Activated B cell treated with CpG ODN at 0.5 μM for 24 hours (primary cell): Measurements from ENCODE around the gene ZCCHC7. TPM values are rescaled to one million over a fixed set of nuclear protein-coding genes. Genes with fewer than 3 reads are reported as not detected.
"Not testable (repeated sequence)": the region's sequence is repeated elsewhere in the genome, so short reads cannot be mapped to it uniquely, and the experiment has no call there.

Experiments used
- ATAC-seq: fragments of 200-7000 bp; cut with Tn5 transposase; one replicate; pipeline ENCODE4 v1.10.0; 2021; ENCODE audit warnings: low read depth, mild to moderate bottlenecking, moderate library complexity
- CTCF ChIA-PET: fragments of 350-600 bp; sonication (Branson Sonifier 250); formaldehyde crosslinking; loops from one replicate; lab custom pipeline; 2021; ENCODE audit warnings: antibody characterized with exemption; lab: Charles Lee
- POLR2A ChIA-PET: fragments of 350-600 bp; sonication (Branson Sonifier 250); formaldehyde crosslinking; loops from one replicate; lab custom pipeline; 2021; ENCODE audit warnings: antibody characterized with exemption; lab: Charles Lee
- DNase-seq: peaks from one replicate; pipeline ENCODE4 v3.0.0; 2022
- H3K27ac Mint-ChIP-seq: one replicate; pipeline ENCODE4 v1.8.0; 2020; ENCODE audit warnings: mixed read lengths
- H3K27me3 Mint-ChIP-seq: one replicate; pipeline ENCODE4 v1.8.0; 2021; ENCODE audit warnings: mixed read lengths
- H3K36me3 Mint-ChIP-seq: one replicate; pipeline ENCODE4 v1.8.0; 2021; ENCODE audit warnings: low read depth, mixed read lengths
- H3K4me1 Mint-ChIP-seq: one replicate; pipeline ENCODE4 v1.8.0; 2021; ENCODE audit warnings: mixed read lengths
- H3K4me3 Mint-ChIP-seq: one replicate; pipeline ENCODE4 v1.8.0; 2020; ENCODE audit warnings: mild to moderate bottlenecking, mixed read lengths
- H3K9me3 Mint-ChIP-seq: one replicate; pipeline ENCODE4 v1.8.0; 2020; ENCODE audit warnings: mixed read lengths
- intact Hi-C: fragments of 100-400 bp; cut with micrococcal nuclease; formaldehyde crosslinking; loops from one replicate; pipeline ENCODE4 v1.15.1; 2024
- total RNA-seq: library from RNA; stranded (reverse); gene quantifications from 2 replicates; pipeline ENCODE4 v1.2.3, GENCODE V29; 2022
- TF ChIP-seq, protein P1 (sequence below): fragments of 200-600 bp; IDR thresholded peaks from one replicate; pipeline ENCODE4 v1.8.0; 2022; ENCODE audit warnings: antibody characterized with exemption, mild to moderate bottlenecking

The ZCCHC7 gene
- total RNA-seq, 1 donor from 2014 or later: 70.3 TPM

GRCh38 chr9:37395663-37396062 lies 275.3 kb downstream of the ZCCHC7 start:
- H3K4me1 Mint-ChIP-seq: peaks cover 57% of the 10 kb centered on the region
- ATAC-seq: no peak
- intact Hi-C loops: no loop called here
- no peaks in the 10 kb centered on the region for H3K9me3 Mint-ChIP-seq
- H3K27ac Mint-ChIP-seq: peak overlapping the region; percentile 78
- no peaks in the 10 kb centered on the region for H3K27me3 Mint-ChIP-seq
- TF ChIP-seq, protein P1, sequence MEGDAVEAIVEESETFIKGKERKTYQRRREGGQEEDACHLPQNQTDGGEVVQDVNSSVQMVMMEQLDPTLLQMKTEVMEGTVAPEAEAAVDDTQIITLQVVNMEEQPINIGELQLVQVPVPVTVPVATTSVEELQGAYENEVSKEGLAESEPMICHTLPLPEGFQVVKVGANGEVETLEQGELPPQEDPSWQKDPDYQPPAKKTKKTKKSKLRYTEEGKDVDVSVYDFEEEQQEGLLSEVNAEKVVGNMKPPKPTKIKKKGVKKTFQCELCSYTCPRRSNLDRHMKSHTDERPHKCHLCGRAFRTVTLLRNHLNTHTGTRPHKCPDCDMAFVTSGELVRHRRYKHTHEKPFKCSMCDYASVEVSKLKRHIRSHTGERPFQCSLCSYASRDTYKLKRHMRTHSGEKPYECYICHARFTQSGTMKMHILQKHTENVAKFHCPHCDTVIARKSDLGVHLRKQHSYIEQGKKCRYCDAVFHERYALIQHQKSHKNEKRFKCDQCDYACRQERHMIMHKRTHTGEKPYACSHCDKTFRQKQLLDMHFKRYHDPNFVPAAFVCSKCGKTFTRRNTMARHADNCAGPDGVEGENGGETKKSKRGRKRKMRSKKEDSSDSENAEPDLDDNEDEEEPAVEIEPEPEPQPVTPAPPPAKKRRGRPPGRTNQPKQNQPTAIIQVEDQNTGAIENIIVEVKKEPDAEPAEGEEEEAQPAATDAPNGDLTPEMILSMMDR: no peak
- DNase-seq: no peak
- ChIA-PET POLR2A (interaction anchor here (0.6 to 17.4 kb wide), 6 partner anchors 9 to 1751 kb away, joined by 3 to 677 read pairs (median 22); no protein-coding TSS in a partner anchor), CTCF (interaction anchor here (0.6 to 1.5 kb wide), 2 partner anchors 166 to 763 kb away, joined by 3 read pairs; no protein-coding TSS in a partner anchor)
- no peak overlapping the region for H3K4me3 Mint-ChIP-seq
- peaks cover 4% of the 10 kb centered on the region for H3K36me3 Mint-ChIP-seq

GRCh38 chr9:37397948-37398347 lies 277.6 kb downstream of the ZCCHC7 start:
- H3K27me3 Mint-ChIP-seq, H3K9me3 Mint-ChIP-seq, ATAC-seq, intact Hi-C loops, H3K36me3 Mint-ChIP-seq, DNase-seq, H3K4me3 Mint-ChIP-seq: not testable (repeated sequence)
- ChIA-PET CTCF (interaction anchor here (1.1 to 2.2 kb wide), 2 partner anchors 11 to 25 kb away, joined by 3 to 8 read pairs; no protein-coding TSS in a partner anchor), POLR2A (interaction anchor here (0.5 to 18.7 kb wide), 10 partner anchors 11 to 404 kb away, joined by 3 to 975 read pairs (median 10); partner anchors contain the start of gene PAX5)
- Mint-ChIP-seq H3K27ac (peak overlapping the region; percentile 92), H3K4me1 (peaks cover 67% of the 10 kb centered on the region)

GRCh38 chr9:37398464-37399025 lies 278.2 kb downstream of the ZCCHC7 start:
- ATAC-seq: no peak
- no peak for DNase-seq
- H3K9me3 Mint-ChIP-seq: no peaks in the 10 kb centered on the region
- peak overlapping the region; percentile 66 for H3K4me3 Mint-ChIP-seq
- no peaks in the 10 kb centered on the region for H3K27me3 Mint-ChIP-seq
- ChIA-PET POLR2A (interaction anchor here (0.5 to 18.7 kb wide), 11 partner anchors 11 to 404 kb away, joined by 3 to 975 read pairs (median 10); partner anchors contain the start of gene PAX5), CTCF (interaction anchor here (1.1 to 2.2 kb wide), 2 partner anchors 12 to 25 kb away, joined by 3 to 8 read pairs; no protein-coding TSS in a partner anchor)
- TF ChIP-seq, protein P1: no peak
- peak overlapping the region; percentile 92 for H3K27ac Mint-ChIP-seq
- peaks cover 73% of the 10 kb centered on the region for H3K4me1 Mint-ChIP-seq
- intact Hi-C loops: loop anchor here (1.0 kb wide), 2 partner anchors 7 to 11 kb away; no protein-coding TSS in a partner anchor
- H3K36me3 Mint-ChIP-seq: peaks cover 6% of the 10 kb centered on the region

DNA sequence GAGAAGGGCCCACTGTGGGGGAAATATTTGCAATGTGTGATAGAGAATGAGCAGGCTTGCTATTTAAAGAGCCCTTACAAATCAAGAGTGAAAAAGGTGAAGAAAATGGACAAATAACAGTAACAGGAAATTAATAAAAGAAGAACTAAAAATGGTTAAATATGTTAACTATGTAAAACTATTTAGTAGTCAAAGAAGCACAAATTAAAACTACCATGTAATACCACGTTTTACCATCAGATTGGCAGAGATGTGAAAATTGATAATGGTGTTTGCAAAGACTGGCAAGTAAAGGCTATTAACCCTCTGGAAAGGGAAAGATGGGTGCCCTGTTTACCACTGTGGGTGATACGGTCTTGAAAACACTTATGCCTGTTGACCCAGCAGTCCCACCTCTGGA lies 279.0 kb downstream of the ZCCHC7 start:
- no peak for DNase-seq
- H3K27ac Mint-ChIP-seq: peak overlapping the region; percentile 92
- H3K9me3 Mint-ChIP-seq: no peaks in the 10 kb centered on the region
- H3K4me3 Mint-ChIP-seq: peak overlapping the region; percentile 66
- peaks cover 5% of the 10 kb centered on the region for H3K36me3 Mint-ChIP-seq
- no peaks in the 10 kb centered on the region for H3K27me3 Mint-ChIP-seq
- CTCF ChIA-PET: interaction anchor here (1.0 to 2.2 kb wide), 2 partner anchors 12 to 13 kb away, joined by 4 to 8 read pairs; no protein-coding TSS in a partner anchor
- TF ChIP-seq, protein P1: no peak
- intact Hi-C loops: loop anchor here (1.0 kb wide), 2 partner anchors 8 to 10 kb away; no protein-coding TSS in a partner anchor
- peaks cover 80% of the 10 kb centered on the region for H3K4me1 Mint-ChIP-seq
- POLR2A ChIA-PET: interaction anchor here (0.6 to 18.7 kb wide), 13 partner anchors 12 to 526 kb away, joined by 3 to 975 read pairs (median 4); partner anchors contain the start of genes PAX5 and ZCCHC7
- ATAC-seq: no peak

GRCh38 chr9:37404590-37404989 lies 284.2 kb downstream of the ZCCHC7 start:
- Mint-ChIP-seq H3K4me1 (peaks cover 92% of the 10 kb centered on the region), H3K4me3 (no peak overlapping the region), H3K36me3 (peaks cover 8% of the 10 kb centered on the region), H3K27ac (peak overlapping the region; percentile 98), H3K9me3 (no peaks in the 10 kb centered on the region), H3K27me3 (no peaks in the 10 kb centered on the region)
- no peak for ATAC-seq
- intact Hi-C loops: loop anchor here (10.0 kb wide), 1 partner anchor 640 kb away; no protein-coding TSS in a partner anchor
- CTCF ChIA-PET: interaction anchor here (2.0 to 8.7 kb wide), 2 partner anchors 8 to 32 kb away, joined by 10 to 103 read pairs; no protein-coding TSS in a partner anchor
- TF ChIP-seq, protein P1: no peak
- POLR2A ChIA-PET: interaction anchor here (0.6 to 18.7 kb wide), 7 partner anchors 11 to 368 kb away, joined by 3 to 975 read pairs (median 7); partner anchors contain the start of genes PAX5 and ZBTB5
- DNase-seq: no peak
